T-cell (primary cell): ENCODE results near the gene BOC. TPM values are rescaled to one million over a fixed set of nuclear protein-coding genes. Genes with fewer than 3 reads are reported as not detected.

Source experiments
- ATAC-seq, 4 experiments: fragments of 200-7000 bp in 3 of 4; fragments of 150-1000 bp in 1 of 4; cut with Tn5 transposase; replicated peaks in 1 of 4; 1 replicate in 3 of 4; 2 replicates in 1 of 4; pipeline ENCODE4 v1.10.0; 2021; ENCODE audit warnings: moderate library complexity in 3 of 4, mild to moderate bottlenecking in 2 of 4, moderate number of reproducible peaks in 1 of 4
- CTCF ChIA-PET, 2 donors: fragments of 300-600 bp; sonication (Branson Sonifier 250); formaldehyde crosslinking; loops; one replicate each; lab custom pipeline; 2022; ENCODE audit warnings: antibody characterized with exemption in 2 of 2; lab: Charles Lee
- POLR2A ChIA-PET, 2 donors: fragments of 300-600 bp; sonication (Branson Sonifier 250); formaldehyde crosslinking; loops; one replicate each; lab custom pipeline; 2022; ENCODE audit warnings: antibody characterized with exemption in 2 of 2; lab: Charles Lee
- DNase-seq, 35 experiments: peaks; one replicate each; pipeline versions ENCODE4 v3.0.0 to v3.0.0-alpha.2; 2013 to 2023
- H3K27ac ChIP-seq: one replicate; pipeline ENCODE4 v1.5.1; 2013; ENCODE audit warnings: low read length
- H3K27me3 ChIP-seq, 2 experiments: replicated peaks in 1 of 2; 1 replicate in 1 of 2; 2 replicates in 1 of 2; pipeline versions ENCODE4 v1.6.1 to v1.7.0; 2013; ENCODE audit warnings: low read length in 1 of 2, mixed read lengths in 1 of 2; ENCODE audit not compliant: control insufficient read depth in 2 of 2, insufficient read depth in 2 of 2; ENCODE audit errors: extremely low read depth in 1 of 2
- H3K36me3 ChIP-seq, 2 donors: 1 replicate in 1 of 2; 2 replicates in 1 of 2; pipeline versions ENCODE4 v1.6.1 to v1.7.0; 2013; ENCODE audit warnings: low read length in 1 of 2; ENCODE audit not compliant: control insufficient read depth in 2 of 2, insufficient read depth in 1 of 2; ENCODE audit errors: extremely low read depth in 1 of 2
- H3K4me1 ChIP-seq, 2 experiments: 1 replicate in 1 of 2; 2 replicates in 1 of 2; pipeline versions ENCODE4 v1.6.1 to v1.7.0; 2013; ENCODE audit warnings: low read length in 2 of 2, mixed read lengths in 1 of 2; ENCODE audit not compliant: insufficient read depth in 2 of 2, control insufficient read depth in 1 of 2; ENCODE audit errors: extremely low read depth in 1 of 2
- H3K4me3 ChIP-seq, 2 donors: 1 replicate in 1 of 2; 2 replicates in 1 of 2; pipeline versions ENCODE4 v1.5.1 to v1.7.0; 2013; ENCODE audit warnings: mild to moderate bottlenecking in 2 of 2, low read length in 1 of 2, moderate library complexity in 1 of 2; ENCODE audit not compliant: control insufficient read depth in 1 of 2; ENCODE audit errors: extremely low read depth in 1 of 2
- H3K9me3 ChIP-seq: 2 replicates; pipeline ENCODE4 v1.7.0; 2013
- H3K27ac Mint-ChIP-seq, 2 donors: one replicate each; pipeline ENCODE4 v1.8.0; 2020 to 2021; ENCODE audit warnings: mild to moderate bottlenecking in 2 of 2, mixed read lengths in 2 of 2
- H3K27me3 Mint-ChIP-seq, 2 donors: one replicate each; pipeline ENCODE4 v1.8.0; 2021 to 2022; ENCODE audit warnings: mixed read lengths in 2 of 2
- H3K36me3 Mint-ChIP-seq: one replicate; pipeline ENCODE4 v1.8.0; 2021; ENCODE audit warnings: mixed read lengths
- H3K4me1 Mint-ChIP-seq, 3 donors: one replicate each; pipeline ENCODE4 v1.8.0; 2020 to 2022; ENCODE audit warnings: mixed read lengths in 3 of 3, mild to moderate bottlenecking in 1 of 3
- H3K4me3 Mint-ChIP-seq, 3 donors: one replicate each; pipeline ENCODE4 v1.8.0; 2020 to 2022; ENCODE audit warnings: mild to moderate bottlenecking in 3 of 3, mixed read lengths in 3 of 3, moderate library complexity in 3 of 3
- H3K9me3 Mint-ChIP-seq, 3 donors: one replicate each; pipeline ENCODE4 v1.8.0; 2020 to 2022; ENCODE audit warnings: mixed read lengths in 3 of 3
- WGBS: methylation state at CpG from one replicate; pipeline ENCODE4 v1.1.5; 2013; ENCODE audit warnings: missing lambda C conversion rate; ENCODE audit not compliant: insufficient coverage; 5-methylcytosine and 5-hydroxymethylcytosine counted together
- total RNA-seq, 35 experiments: library from RNA in 6 of 35; stranded (reverse) in 6 of 35; fragments of 120-200 nt in 1 of 35; gene quantifications; one replicate each; pipeline versions ENCODE4 v1.2.1 to v1.2.4 and lab custom pipeline; 2013 to 2026

BOC gene
- total RNA-seq, 5 donors from 2014 or later (not counting 1 experiment from before 2014, with no cell fraction given), result 0.16 to 0.20 TPM; not detected in 3

DNA sequence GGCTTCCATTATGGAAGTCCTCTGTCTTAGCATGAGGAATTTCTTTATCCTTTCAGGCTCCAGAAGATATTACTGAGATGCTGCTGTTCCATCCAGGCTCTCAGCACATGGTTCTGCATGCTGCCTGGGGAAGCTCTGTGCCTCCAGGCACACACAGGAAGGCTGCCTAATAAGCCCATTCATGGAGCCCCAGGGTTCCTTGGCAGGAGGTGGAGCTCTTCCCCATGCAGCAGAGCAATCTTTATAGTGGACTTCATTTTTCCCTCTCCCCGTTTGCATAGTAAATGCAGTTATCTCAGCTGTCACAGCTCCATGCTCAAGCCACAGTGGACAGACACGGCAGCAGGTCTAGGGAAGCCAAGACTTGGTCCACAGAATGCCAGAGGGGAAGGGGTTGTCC, 57.6 kb downstream of the BOC start:
- H3K36me3 ChIP-seq, result no peaks in the 10 kb centered on the region
- Mint-ChIP-seq H3K27me3 (peaks cover 0 to 4% of the 10 kb centered on the region in 2 donors), H3K27ac (no peak overlapping the region), H3K9me3 (no peaks in the 10 kb centered on the region), H3K4me1 (no peaks in the 10 kb centered on the region), H3K36me3 (no peaks in the 10 kb centered on the region), H3K4me3 (no peak overlapping the region)
- no peaks in the 10 kb centered on the region for H3K9me3 ChIP-seq
- H3K4me3 ChIP-seq, result no peak overlapping the region
- H3K27ac ChIP-seq, result no peak overlapping the region
- ATAC-seq, result no peak
- WGBS, result no CpG with 5 or more reads among the region's 2 CpGs
- H3K27me3 ChIP-seq, result peaks cover 0 to 21% of the 10 kb centered on the region in 2 experiments
- CTCF ChIA-PET, result interaction anchor here in 1 of 2 donors (0.7 to 0.9 kb wide), 2 partner anchors 20 to 22 kb away, joined by 3 to 5 read pairs; no protein-coding TSS in a partner anchor
- no peaks in the 10 kb centered on the region for H3K4me1 ChIP-seq
- POLR2A ChIA-PET, result no interaction called here
- no peak for DNase-seq

DNA sequence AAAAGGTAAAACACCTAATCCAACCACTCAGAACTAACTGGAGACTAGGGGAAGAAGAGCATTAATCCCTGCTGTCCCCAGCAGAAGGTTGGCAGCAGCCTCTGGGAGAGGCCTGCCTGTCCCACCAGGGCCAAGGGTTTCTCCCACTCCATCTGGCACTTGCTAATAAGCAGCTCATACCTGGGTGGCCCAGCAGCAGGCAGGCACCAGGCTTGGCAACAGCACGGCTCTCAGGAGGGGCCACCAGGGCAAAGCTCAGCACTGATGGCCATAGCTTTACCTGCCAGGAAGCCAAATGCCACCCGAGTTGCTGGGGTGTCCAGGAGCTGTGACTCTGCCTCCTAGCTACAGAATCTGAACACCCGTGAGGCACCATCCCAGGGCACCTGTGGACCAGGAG, 58.3 kb downstream of the BOC start:
- H3K4me3 Mint-ChIP-seq, result no peak overlapping the region
- peaks cover 0 to 4% of the 10 kb centered on the region in 2 donors for H3K27me3 Mint-ChIP-seq
- H3K27ac ChIP-seq, result no peak overlapping the region
- 74% methylated on average over 3 of the region's 3 CpGs for WGBS
- ChIA-PET POLR2A (no interaction called here), CTCF (no interaction called here)
- H3K4me1 ChIP-seq, result no peaks in the 10 kb centered on the region
- no peak for DNase-seq
- H3K4me3 ChIP-seq, result no peak overlapping the region
- H3K36me3 ChIP-seq, result no peaks in the 10 kb centered on the region
- H3K9me3 ChIP-seq, result no peaks in the 10 kb centered on the region
- no peak for ATAC-seq
- H3K27me3 ChIP-seq, result peaks cover 0 to 18% of the 10 kb centered on the region in 2 experiments
- no peaks in the 10 kb centered on the region for H3K4me1 Mint-ChIP-seq
- H3K27ac Mint-ChIP-seq, result no peak overlapping the region
- no peaks in the 10 kb centered on the region for H3K9me3 Mint-ChIP-seq
- no peaks in the 10 kb centered on the region for H3K36me3 Mint-ChIP-seq

DNA sequence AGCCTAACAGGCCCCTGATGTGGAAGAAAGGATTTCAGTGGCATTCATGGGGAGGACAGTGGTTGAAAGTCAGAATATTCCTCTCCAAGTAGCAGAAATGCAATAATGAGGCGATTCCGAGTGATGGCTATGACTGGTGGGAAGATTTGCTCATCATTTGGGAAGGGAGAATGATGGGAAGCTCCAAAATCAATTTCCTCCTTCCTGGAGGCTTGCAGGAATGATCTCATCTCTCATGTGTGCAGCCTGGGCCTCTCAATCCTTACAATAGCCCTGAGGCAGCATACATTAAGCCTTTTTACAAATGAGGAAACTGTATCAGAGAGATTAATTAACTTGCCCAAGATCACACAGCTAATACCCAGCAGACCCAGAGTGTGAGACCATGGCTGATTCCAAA, 58.7 kb downstream of the BOC start:
- no peaks in the 10 kb centered on the region for H3K9me3 Mint-ChIP-seq
- ChIA-PET POLR2A (interaction anchor here in 1 of 2 donors (0.6 kb wide), 1 partner anchor 245 kb away, joined by 3 read pairs; the partner anchor contains the start of gene SPICE1), CTCF (interaction anchor here in 1 of 2 donors (0.6 kb wide), 1 partner anchor 671 kb away, joined by 3 read pairs; no protein-coding TSS in a partner anchor)
- H3K9me3 ChIP-seq, result no peaks in the 10 kb centered on the region
- H3K36me3 Mint-ChIP-seq, result no peaks in the 10 kb centered on the region
- no peak overlapping the region for H3K4me3 Mint-ChIP-seq
- peaks cover 0 to 15% of the 10 kb centered on the region in 2 experiments for H3K27me3 ChIP-seq
- no peaks in the 10 kb centered on the region for H3K4me1 ChIP-seq
- DNase-seq, result no peak
- H3K4me3 ChIP-seq, result no peak overlapping the region
- no peak overlapping the region for H3K27ac Mint-ChIP-seq
- no peaks in the 10 kb centered on the region for H3K4me1 Mint-ChIP-seq
- peaks cover 0 to 4% of the 10 kb centered on the region in 2 donors for H3K27me3 Mint-ChIP-seq
- no peak for ATAC-seq
- WGBS, result no CpG with 5 or more reads among the region's 2 CpGs
- H3K36me3 ChIP-seq, result no peaks in the 10 kb centered on the region
- no peak overlapping the region for H3K27ac ChIP-seq

DNA sequence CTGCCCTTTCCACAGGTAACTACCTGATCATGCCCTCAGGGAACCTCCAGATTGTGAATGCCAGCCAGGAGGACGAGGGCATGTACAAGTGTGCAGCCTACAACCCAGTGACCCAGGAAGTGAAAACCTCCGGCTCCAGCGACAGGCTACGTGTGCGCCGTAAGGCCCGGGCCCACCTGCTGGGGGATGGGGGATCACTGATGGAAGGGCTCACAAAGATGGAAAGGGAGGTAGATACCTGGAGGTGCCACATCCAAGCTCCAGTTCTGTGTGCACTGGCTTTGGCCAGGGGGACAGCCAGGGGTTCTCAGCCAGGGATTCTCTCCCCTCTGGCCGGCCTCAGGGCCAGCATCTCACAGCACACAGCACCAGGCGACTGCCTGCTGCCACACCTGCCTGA, 59.4 kb downstream of the BOC start:
- Histone ChIP-seq H3K9me3 (no peaks in the 10 kb centered on the region), H3K27me3 (peaks cover 0 to 15% of the 10 kb centered on the region in 2 experiments), H3K4me3 (no peak overlapping the region), H3K27ac (no peak overlapping the region), H3K36me3 (no peaks in the 10 kb centered on the region), H3K4me1 (peaks cover 0 to under 1% of the 10 kb centered on the region in 2 experiments)
- no peak overlapping the region for H3K4me3 Mint-ChIP-seq
- H3K9me3 Mint-ChIP-seq, result no peaks in the 10 kb centered on the region
- H3K36me3 Mint-ChIP-seq, result no peaks in the 10 kb centered on the region
- POLR2A ChIA-PET, result interaction anchor here in 1 of 2 donors (0.5 kb wide), 1 partner anchor 213 kb away, joined by 3 read pairs; no protein-coding TSS in a partner anchor
- ATAC-seq, result peak in 1 of 4 experiments; percentile 12
- CTCF ChIA-PET, result interaction anchor here in 1 of 2 donors (0.6 kb wide), 1 partner anchor 671 kb away, joined by 3 read pairs; no protein-coding TSS in a partner anchor
- H3K27me3 Mint-ChIP-seq, result peaks cover 0 to 4% of the 10 kb centered on the region in 2 donors
- 83% methylated on average over 6 of the region's 9 CpGs for WGBS
- no peak overlapping the region for H3K27ac Mint-ChIP-seq
- DNase-seq, result no peak
- peaks cover 0 to 2% (median under 1%) of the 10 kb centered on the region in 3 donors for H3K4me1 Mint-ChIP-seq

DNA sequence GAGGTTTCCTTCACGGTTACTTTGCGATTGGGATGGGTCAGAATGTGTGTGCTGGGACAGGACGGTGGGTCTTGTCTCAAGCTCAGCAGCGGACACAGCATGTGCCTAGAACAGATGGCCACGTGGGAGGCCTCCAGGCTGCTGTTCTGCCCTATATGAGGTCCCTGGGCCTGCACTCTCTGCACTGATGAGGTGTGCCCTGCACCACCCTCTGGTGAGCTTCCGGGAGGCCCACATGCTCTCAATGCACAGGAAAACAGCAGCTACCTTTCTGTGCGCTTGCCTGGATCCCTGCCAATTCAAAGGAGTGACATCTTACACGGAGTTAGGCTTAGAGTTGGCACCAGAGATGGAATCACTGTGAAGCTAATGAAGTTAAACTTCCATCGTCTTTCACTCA, 59.8 kb downstream of the BOC start:
- H3K27me3 ChIP-seq, result peaks cover 0 to 15% of the 10 kb centered on the region in 2 experiments
- peak in 3 of 4 experiments; percentile 33 to 61 (median 60) for ATAC-seq
- peak in 9 of 35 experiments; percentile 8 to 27 (median 15) for DNase-seq
- Mint-ChIP-seq H3K36me3 (no peaks in the 10 kb centered on the region), H3K9me3 (no peaks in the 10 kb centered on the region), H3K27me3 (peaks cover 0 to 4% of the 10 kb centered on the region in 2 donors), H3K4me3 (no peak overlapping the region), H3K4me1 (peaks cover 3 to 6% (median 5%) of the 10 kb centered on the region in 3 donors), H3K27ac (no peak overlapping the region)
- peaks cover 0 to 4% of the 10 kb centered on the region in 2 experiments for H3K4me1 ChIP-seq
- 72% methylated on average over 8 of the region's 9 CpGs for WGBS
- no peaks in the 10 kb centered on the region for H3K9me3 ChIP-seq
- no peak overlapping the region for H3K4me3 ChIP-seq
- ChIA-PET CTCF (no interaction called here), POLR2A (no interaction called here)
- no peak overlapping the region for H3K27ac ChIP-seq
- H3K36me3 ChIP-seq, result no peaks in the 10 kb centered on the region

DNA sequence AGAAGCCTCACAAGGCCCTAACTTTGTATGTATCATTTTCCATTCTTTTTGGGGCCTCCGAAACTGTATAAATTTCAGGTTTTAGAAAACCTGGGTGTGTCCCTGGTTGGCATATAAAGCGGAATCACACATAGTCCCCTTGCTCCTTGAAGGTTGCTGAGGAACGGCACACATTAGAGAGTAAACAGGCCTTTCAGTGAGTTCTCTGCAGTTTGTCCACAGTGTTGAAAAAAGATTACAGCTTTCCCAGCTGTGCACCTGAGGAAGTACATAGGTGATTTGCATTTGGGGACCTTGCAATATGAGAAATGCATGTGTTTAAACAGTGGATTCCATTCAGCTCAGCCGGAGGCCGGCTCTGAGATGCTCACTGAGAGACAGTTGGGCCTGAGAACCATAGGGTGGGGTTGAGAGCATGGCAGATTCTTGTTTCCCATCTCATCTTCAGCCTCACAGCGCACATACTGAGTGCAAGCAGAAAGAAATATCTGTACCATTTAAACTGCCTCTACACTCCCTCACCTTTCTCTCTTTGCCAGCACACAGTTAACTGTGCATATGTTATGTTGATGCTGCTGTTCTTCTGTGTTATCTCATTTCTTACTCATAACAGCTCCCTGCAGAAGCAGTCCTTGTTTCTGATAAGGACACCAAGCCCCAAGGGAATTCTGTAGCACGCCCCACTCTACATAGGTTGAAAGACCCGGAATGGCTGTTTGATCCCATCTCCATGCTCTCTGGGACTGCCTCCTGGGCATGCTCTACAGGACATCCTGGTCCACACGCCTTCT, 60.4 kb downstream of the BOC start:
- no peak for DNase-seq
- Histone ChIP-seq H3K9me3 (no peaks in the 10 kb centered on the region), H3K4me1 (peaks cover 0 to 6% of the 10 kb centered on the region in 2 experiments), H3K36me3 (no peaks in the 10 kb centered on the region), H3K27me3 (peaks cover 0 to 15% of the 10 kb centered on the region in 2 experiments), H3K27ac (no peak overlapping the region), H3K4me3 (no peak overlapping the region)
- Mint-ChIP-seq H3K36me3 (no peaks in the 10 kb centered on the region), H3K4me3 (no peak overlapping the region), H3K4me1 (peaks cover 8 to 9% (median 9%) of the 10 kb centered on the region in 3 donors), H3K27me3 (peaks cover 0 to 4% of the 10 kb centered on the region in 2 donors), H3K27ac (no peak overlapping the region), H3K9me3 (no peaks in the 10 kb centered on the region)
- WGBS, result 67% methylated on average over 6 of the region's 9 CpGs
- CTCF ChIA-PET, result no interaction called here
- ATAC-seq, result no peak
- POLR2A ChIA-PET, result no interaction called here
